Measurements from ENCODE around the gene CHEK2. TPM values are rescaled to one million over a fixed set of nuclear protein-coding genes. Genes with fewer than 3 reads are reported as not detected.
"Not testable (repeated sequence)": the region's sequence is repeated elsewhere in the genome, so short reads cannot be mapped to it uniquely, and the experiment has no call there.

CHEK2 gene
- total and polyA plus RNA-seq, 8 donors, result 0.83 to 4.6 (median 3.1) TPM

GRCh38 chr22:28702891-28703290, 38.7 kb downstream of the CHEK2 start:
- 91 to 97% methylated on average over 2 of the region's 2 CpGs for WGBS, 2 donors
- no peak for FAIRE-seq
- Histone ChIP-seq H3K36me3 (no peaks in the 10 kb centered on the region), H3K4me1 (no peaks in the 10 kb centered on the region), H3K27ac (no peak overlapping the region), H3K27me3 (no peaks in the 10 kb centered on the region), H3K9me3 (no peaks in the 10 kb centered on the region), H3K4me3 (no peak overlapping the region)
- ATAC-seq, result no peak
- intact Hi-C loops (cut with DNase I), result no loop called here
- TF ChIP-seq, protein P1, sequence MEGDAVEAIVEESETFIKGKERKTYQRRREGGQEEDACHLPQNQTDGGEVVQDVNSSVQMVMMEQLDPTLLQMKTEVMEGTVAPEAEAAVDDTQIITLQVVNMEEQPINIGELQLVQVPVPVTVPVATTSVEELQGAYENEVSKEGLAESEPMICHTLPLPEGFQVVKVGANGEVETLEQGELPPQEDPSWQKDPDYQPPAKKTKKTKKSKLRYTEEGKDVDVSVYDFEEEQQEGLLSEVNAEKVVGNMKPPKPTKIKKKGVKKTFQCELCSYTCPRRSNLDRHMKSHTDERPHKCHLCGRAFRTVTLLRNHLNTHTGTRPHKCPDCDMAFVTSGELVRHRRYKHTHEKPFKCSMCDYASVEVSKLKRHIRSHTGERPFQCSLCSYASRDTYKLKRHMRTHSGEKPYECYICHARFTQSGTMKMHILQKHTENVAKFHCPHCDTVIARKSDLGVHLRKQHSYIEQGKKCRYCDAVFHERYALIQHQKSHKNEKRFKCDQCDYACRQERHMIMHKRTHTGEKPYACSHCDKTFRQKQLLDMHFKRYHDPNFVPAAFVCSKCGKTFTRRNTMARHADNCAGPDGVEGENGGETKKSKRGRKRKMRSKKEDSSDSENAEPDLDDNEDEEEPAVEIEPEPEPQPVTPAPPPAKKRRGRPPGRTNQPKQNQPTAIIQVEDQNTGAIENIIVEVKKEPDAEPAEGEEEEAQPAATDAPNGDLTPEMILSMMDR (IDR thresholded peaks at IDR 0.05), result no peak
- no peak for DNase-seq

DNA sequence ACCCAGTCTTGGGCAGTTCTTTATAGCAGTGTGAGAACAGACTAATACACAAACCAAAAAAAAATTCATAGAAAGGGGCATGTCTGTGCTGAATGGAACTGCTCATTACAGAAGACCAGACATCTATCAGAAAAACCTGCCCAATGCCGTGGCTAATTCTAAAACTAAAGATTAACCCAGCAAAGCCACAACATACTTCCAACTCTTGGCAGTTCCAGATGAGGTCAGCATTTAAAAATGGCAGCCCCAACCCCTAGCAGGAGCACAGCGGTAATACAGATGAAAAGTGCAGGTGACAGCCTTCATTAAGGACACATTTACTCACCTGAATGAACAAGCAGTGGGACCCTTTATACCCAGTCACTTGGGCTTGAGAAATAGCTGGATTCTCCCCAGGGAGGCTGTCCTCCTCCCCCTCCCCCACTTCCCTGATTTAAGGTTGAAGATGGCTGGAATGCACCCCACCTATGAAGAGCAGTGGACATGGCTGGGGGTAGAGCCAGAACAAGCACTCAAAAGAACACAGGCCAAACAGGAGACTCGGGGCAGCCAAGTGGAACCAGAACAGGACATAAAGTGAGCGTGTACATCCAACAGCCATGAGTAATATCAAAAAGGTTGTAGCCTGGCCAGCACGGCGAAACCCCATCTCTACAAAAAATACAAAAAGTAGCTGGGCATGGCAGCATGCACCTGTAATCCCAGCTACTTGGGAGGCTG, 48.4 kb downstream of the CHEK2 start:
- H3K4me3 ChIP-seq; H3K4me1 ChIP-seq; intact Hi-C loops (cut with DNase I); ATAC-seq; H3K9me3 ChIP-seq; FAIRE-seq; H3K27ac ChIP-seq; DNase-seq; H3K36me3 ChIP-seq; H3K27me3 ChIP-seq: not testable (repeated sequence)
- WGBS, 2 donors, result 88 to 90% methylated on average over 6 of the region's 6 CpGs

GRCh38 chr22:28689796-28690195, 51.8 kb downstream of the CHEK2 start:
- intact Hi-C loops (cut with DNase I); H3K9me3 ChIP-seq; DNase-seq; ATAC-seq; H3K27ac ChIP-seq; H3K4me1 ChIP-seq; FAIRE-seq; H3K36me3 ChIP-seq; H3K4me3 ChIP-seq; H3K27me3 ChIP-seq: not testable (repeated sequence)
- WGBS, 2 donors, result 100% methylated on average over 2 of the region's 2 CpGs

DNA sequence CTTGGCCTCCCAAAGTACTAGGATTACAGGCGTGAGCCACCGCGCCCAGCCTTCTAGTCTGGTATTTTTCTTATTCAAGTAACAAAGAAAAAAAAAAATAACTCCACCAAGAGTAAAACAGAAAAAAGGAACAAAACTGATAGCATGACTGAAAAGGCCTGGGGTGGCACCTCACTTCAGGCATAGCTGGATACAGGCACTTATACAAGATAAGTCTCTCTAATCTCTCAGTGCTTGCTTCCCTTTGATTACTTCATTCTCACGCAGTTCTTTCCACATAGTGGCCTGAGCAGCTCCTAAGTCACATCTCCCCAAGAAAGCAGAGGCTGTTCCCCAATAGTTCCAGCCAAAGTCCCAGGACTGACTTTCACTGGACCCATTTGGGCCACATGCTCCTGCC, 58.7 kb downstream of the CHEK2 start:
- H3K36me3 ChIP-seq; H3K4me3 ChIP-seq; FAIRE-seq; DNase-seq; H3K27me3 ChIP-seq; H3K9me3 ChIP-seq; ATAC-seq; H3K27ac ChIP-seq; intact Hi-C loops (cut with DNase I); H3K4me1 ChIP-seq: not testable (repeated sequence)
- 86 to 87% methylated on average over 4 of the region's 4 CpGs for WGBS, 2 donors

GRCh38 chr22:28680813-28681490, 60.7 kb downstream of the CHEK2 start:
- H3K27me3 ChIP-seq; H3K4me3 ChIP-seq; H3K27ac ChIP-seq; H3K36me3 ChIP-seq; H3K9me3 ChIP-seq; ATAC-seq; FAIRE-seq; intact Hi-C loops (cut with DNase I); H3K4me1 ChIP-seq: not testable (repeated sequence)
- DNase-seq, result peak in 1 of 6 donors; percentile 26
- WGBS, 2 donors, result 48 to 54% methylated on average over 5 of the region's 5 CpGs

GRCh38 chr22:28679611-28680287, 61.9 kb downstream of the CHEK2 start, which contains the start of gene TTC28:
TSS of gene TTC28 (minus strand) at chr22:28679840. CDS start at chr22:28679723, 117 bp downstream.
- DNase-seq, result peak; percentile 71 to 91 (median 78)
- peak in 2 of 4 donors; percentile 71 to 75 for ATAC-seq
- H3K4me3 ChIP-seq, result peak within 1 kb of the TSS; percentile 65 to 82 (median 72)
- H3K36me3 ChIP-seq; intact Hi-C loops (cut with DNase I); H3K27me3 ChIP-seq; H3K27ac ChIP-seq; H3K9me3 ChIP-seq; H3K4me1 ChIP-seq; FAIRE-seq: not testable (repeated sequence)
- 3 to 6% methylated on average over 66 to 101 of the region's 101 CpGs for WGBS, 2 donors

- H3K27me3 ChIP-seq; H3K36me3 ChIP-seq; FAIRE-seq; H3K9me3 ChIP-seq; intact Hi-C loops (cut with DNase I); H3K27ac ChIP-seq; H3K4me1 ChIP-seq: not testable (repeated sequence)
- H3K4me3 ChIP-seq, result peak overlapping the region; percentile 65 to 82 (median 72)
- ATAC-seq (peak in 2 of 4 donors; percentile 21 to 51), DNase-seq (peak; percentile 16 to 79 (median 46))
- WGBS, 2 donors, result 10 to 16% methylated on average over 50 to 58 of the region's 58 CpGs
Measured at GRCh38 chr22:28678778-28679610, 62.6 kb downstream of the CHEK2 start.

GRCh38 chr22:28678170-28678569, 63.5 kb downstream of the CHEK2 start:
- FAIRE-seq, H3K4me3 ChIP-seq: not testable (repeated sequence)

More at GRCh38 chr22:28678170-28678569, 63.5 kb downstream of the CHEK2 start:
- intact Hi-C loops (cut with DNase I); H3K4me1 ChIP-seq; DNase-seq; H3K9me3 ChIP-seq; ATAC-seq; H3K27me3 ChIP-seq; H3K36me3 ChIP-seq; H3K27ac ChIP-seq: not testable (repeated sequence)
- WGBS, 2 donors, result 89 to 96% methylated on average over 7 of the region's 7 CpGs
